ENCODE results near the gene METTL8.
A peak's percentile ranks its signal among the peaks of the same experiment; 100 is the strongest.
"Not testable (repeated sequence)": the region's sequence is repeated elsewhere in the genome, so short reads cannot be mapped to it uniquely, and the experiment has no call there.

The METTL8 gene

DNA sequence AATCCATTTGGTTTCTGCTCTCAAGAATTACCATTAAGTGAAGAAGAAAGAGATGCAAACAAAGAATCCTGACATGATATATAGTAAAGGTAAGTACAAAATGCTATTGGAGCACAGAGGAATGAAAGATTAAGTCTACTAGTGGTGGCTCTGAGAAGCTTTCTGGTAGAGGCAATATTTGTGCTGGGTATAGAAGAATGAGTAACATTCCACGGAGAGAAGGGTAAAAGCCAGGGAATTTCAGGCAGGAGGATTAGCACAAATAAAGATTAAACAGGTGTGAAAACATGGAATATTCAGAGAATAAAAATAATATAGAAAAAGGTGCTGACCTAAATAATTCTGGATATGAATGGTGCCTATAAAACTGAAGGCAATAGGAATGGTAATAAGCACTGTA is 31.8 kb downstream of the METTL8 start:
- no peak for DNase-seq (ENCODE audit: low spot score)

DNA sequence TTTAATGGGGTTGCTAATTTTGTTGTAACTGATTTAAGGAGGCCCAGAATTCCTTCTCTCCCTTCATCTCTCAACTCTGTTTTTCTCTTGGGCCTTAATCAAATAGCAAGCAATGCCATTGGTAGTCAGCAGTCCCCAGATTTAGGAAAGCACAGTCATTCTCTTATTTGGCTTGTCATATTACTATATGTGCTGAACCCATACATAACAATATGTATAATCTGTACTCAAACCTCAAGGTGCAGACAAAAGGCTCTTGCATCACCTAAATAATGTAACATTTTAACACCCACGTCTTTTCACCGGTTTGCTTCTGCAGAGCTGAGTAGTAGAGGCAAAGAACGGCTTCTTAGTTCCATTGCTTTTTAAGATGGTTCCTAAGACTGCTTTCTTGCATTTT is 33.4 kb downstream of the METTL8 start:
- no peak for DNase-seq (ENCODE audit: low spot score)

- no peak for DNase-seq (ENCODE audit: low spot score)
These were observed 34.5 kb downstream of the METTL8 start for GRCh38 chr2:171399292-171399691.

DNA sequence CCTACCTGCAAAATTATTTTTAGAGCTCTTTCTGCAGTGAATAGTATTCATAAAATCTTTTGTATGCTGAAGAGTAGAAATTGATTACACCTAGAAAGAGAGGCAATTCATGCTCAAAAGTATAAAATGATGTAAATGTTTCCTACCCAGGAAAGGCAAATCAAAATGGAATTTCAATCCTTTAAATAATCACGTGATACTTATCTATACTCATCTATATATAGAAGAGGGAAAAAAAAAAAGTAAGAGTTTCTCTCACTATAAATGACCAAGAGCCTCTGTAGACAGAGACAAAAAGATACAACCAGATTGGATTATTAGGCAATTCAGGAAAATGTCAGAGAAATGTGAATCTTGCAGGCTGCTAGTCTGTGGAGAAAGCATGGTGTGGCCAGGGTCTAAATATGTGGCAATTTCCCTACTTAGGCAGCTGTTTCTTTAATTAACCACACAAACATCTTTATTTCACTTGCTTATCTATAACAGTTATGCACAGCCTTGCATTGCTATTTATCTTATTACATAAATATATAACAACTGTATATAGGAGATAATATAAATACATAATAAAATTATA is 39.5 kb downstream of the METTL8 start:
- no peak for DNase-seq (ENCODE audit: low spot score)

DNA sequence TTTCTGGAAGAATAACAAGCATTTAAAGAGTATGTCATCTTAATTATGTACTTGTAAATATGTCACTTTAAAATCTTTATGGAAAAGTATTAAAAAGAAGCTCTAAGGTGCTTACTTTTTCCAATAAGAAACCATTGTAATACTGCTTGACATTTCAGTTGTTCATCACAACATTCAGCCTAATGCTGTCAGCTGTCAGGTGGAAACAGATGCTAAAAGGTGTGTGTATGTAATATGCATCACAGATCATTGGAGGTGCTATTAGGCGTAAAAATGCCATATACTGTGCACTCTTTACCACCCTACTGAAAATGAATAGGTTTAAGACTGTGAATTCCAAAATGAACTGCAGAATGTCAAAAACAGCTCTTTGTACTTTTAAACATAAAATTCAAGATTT is 40.3 kb downstream of the METTL8 start:
- DNase-seq (ENCODE audit: low spot score) = no peak

GRCh38 chr2:171391532-171391931 is 42.3 kb downstream of the METTL8 start:
- DNase-seq (ENCODE audit: low spot score) = no peak

- DNase-seq (ENCODE audit: low spot score) = no peak
These were observed 42.8 kb downstream of the METTL8 start for GRCh38 chr2:171390941-171391516.

DNA sequence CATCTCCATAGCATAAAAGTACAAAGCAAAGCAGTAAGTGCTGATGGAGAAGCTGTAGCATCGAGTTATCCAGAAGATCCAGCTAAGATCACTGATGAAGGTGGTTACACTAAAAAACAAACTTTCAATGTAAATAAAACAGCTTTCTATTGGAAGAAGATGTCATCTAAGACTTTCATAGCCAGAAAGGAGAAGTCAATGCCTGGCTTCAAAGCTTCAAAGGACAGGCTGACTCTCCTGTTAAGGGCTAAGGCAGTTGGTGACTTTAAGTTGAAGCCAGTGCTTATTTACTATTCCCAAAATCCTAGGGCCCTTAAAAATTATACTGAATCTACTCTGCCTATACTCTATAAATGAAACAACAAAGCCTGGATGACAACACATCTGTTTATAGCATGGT is 44.0 kb downstream of the METTL8 start:
- no peak for DNase-seq (ENCODE audit: low spot score)

DNA sequence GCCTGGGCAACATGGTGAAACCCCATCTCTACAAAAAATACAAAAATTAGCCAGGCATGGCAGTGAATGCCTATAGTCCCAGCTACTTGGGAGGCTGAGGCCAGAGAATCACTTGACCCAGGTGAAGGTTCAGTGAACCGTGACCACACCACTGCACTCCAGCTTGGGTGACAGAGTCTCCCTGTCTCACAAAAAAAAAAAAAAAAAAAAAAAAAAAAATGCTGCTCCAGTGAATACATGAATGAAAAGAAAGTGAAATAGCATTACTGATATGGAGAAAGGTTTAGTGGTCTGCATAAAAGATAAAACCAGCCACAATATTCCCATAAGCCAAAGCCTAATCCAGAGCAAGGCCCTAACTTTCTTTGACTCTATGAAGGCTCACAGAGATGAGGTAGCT is 44.5 kb downstream of the METTL8 start:
- DNase-seq (ENCODE audit: low spot score) = no peak

DNA sequence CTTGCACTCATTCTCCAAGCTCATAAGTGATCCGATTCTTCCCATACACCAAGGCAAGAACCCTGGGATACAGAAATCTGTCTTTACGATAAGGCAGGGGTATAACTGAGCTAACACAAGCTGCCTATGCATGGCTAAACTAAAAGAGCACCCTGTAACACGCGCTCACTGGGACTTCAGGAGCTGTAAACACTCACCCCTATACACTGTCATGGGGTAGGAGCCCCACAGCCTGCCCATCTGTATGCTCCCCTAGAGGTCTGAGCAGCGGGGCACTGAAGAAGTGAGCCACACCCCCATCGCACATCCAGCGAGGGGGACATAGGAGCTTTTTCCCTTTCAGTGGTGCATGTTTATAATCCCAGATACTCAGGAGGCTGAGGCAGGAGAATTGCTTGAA is 46.7 kb downstream of the METTL8 start:
- no peak for DNase-seq (ENCODE audit: low spot score)

GRCh38 chr2:171386627-171387026 is 47.2 kb downstream of the METTL8 start:
- no peak for DNase-seq (ENCODE audit: low spot score)

DNA sequence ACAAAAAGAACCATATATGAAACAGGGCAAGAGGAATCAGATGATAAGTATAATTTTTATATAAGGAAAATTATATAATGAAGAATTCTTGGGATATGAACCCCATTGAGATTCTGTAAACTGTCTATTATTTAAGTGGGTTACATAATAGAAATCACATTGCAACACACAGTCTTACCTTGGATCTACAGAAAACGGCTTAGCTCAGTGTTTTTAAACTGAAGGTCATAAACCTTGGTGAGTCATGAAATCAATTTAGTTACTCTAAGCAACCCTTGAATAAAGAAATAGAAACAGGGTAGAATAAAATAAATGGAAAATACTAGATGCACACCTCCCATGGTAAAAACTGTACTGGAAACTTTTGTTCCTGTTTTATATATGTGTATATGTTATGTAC is 50.7 kb downstream of the METTL8 start:
- DNase-seq (ENCODE audit: low spot score) = no peak

- DNase-seq (ENCODE audit: low spot score) = not testable (repeated sequence)
These were observed 51.6 kb downstream of the METTL8 start for GRCh38 chr2:171382175-171382574.

DNA sequence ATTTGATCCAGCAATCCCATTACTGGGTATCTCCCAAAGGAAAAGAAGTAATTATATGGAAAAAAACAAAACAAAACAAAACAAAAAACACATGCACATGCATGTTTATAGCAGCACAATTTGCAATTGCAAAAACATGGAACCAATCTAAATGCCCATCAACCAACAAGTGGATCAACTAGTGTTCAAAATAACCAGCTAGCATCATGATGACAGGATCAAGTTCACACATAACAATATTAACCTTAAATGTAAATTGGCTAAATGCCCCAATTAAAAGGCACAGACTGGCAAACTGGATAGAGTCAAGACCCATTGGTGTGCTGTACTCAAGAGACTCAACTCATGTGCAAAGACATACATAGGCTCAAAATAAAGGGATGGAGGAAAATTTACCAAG is 55.9 kb downstream of the METTL8 start:
- DNase-seq (ENCODE audit: low spot score) = not testable (repeated sequence)

- no peak for DNase-seq (ENCODE audit: low spot score)
These were observed 66.1 kb downstream of the METTL8 start for GRCh38 chr2:171367692-171368091.

DNA sequence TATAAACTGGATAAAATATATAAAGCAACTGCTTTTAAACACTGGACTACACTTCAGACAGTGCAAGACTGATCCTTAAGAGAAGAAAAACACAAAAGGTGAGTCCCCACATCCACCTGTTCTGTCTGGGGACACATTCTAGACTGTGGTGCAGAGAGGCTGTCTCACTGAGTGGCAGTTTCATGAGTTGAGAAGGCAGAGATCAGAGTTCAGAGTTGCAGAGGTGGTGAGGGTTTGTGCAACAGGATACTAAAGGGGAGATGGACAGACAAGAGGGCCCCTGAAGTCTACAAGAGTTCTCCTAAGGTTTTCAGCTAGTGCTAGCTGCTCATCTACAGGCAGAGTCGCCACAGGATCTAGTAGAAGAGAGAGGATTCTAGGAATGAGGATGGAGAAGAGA is 68.0 kb downstream of the METTL8 start:
- no peak for DNase-seq (ENCODE audit: low spot score)

GRCh38 chr2:171365232-171365631 is 68.6 kb downstream of the METTL8 start:
- no peak for DNase-seq (ENCODE audit: low spot score)

DNA sequence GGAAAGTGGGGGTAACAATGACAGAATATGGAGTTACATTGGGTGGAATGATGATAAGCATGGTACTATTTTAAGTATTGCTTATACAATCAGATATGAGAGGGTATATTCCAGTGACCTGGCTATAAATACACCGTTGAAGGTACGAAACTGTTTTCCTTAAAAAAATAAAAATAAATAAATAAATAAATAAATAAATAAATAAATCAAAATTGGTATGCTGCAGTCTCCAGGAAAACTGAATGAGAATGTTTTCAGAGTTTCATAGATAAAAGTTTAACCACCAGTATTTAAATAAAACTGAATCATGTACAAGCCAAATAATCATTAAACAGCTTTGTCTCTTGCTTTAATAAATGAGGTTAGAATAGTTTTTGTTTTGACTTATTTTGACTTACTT is 71.4 kb downstream of the METTL8 start:
- DNase-seq (ENCODE audit: low spot score) = no peak

DNA sequence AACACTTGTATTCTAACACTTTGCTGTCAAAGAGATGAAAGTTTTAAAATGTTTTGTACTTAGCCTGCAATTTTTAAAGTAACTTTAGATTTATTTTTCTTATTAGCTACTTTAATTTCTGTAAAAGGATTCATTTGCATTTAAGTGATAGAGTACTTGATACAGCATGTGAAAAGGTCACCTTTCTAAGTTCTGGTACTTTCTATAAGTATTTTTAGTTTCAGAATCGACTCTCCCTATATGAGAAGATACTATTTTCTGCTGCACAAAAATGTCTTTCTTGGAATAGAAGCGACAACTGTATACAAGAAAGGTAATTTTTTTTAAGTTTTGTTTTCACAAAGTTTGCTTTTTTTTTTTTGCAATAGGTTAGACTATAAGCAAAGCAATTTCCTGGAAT is 72.9 kb downstream of the METTL8 start:
- DNase-seq (ENCODE audit: low spot score) = no peak

DNA sequence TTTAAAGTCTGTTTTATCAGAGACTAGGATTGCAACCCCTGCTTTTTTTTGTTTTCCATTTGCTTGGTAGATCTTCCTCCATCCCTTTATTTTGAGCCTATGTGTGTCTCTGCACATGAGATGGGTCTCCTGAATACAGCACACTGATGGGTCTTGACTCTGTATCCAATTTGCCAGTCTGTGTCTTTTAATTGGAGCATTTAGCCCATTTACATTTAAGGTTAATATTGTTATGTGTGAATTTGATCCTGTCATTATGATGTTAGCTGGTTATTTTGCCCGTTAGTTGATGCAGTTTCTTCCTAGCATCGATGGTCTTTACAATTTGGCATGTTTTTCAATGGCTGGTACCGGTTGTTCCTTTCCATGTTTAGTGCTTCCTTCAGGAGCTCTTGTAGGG is 80.0 kb downstream of the METTL8 start:
- not testable (repeated sequence) for DNase-seq (ENCODE audit: low spot score)

GRCh38 chr2:171348056-171348455 is 85.7 kb downstream of the METTL8 start:
- DNase-seq (ENCODE audit: low spot score) = no peak

DNA sequence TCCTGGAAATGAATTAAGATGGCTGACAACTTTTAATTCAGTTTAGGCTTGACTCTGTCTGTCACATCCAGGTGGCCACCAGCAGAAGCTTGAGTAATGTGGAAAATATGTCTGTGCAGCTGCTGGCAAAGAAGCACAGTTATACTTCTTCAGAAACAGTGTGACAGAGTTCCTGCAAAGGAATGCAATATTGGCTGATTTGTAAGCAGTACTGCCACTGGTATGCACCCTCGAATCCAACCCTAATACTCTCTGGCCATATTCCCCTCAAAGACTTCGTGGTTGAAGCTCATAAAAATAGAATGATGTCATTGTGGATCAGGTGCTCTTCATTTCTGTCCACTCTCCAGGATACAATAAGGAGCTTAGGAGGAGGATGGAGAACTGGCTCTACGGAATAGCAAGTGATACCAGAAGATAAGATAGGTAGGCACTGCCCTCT is 86.2 kb downstream of the METTL8 start:
- DNase-seq (ENCODE audit: low spot score) = peak; percentile 74

DNA sequence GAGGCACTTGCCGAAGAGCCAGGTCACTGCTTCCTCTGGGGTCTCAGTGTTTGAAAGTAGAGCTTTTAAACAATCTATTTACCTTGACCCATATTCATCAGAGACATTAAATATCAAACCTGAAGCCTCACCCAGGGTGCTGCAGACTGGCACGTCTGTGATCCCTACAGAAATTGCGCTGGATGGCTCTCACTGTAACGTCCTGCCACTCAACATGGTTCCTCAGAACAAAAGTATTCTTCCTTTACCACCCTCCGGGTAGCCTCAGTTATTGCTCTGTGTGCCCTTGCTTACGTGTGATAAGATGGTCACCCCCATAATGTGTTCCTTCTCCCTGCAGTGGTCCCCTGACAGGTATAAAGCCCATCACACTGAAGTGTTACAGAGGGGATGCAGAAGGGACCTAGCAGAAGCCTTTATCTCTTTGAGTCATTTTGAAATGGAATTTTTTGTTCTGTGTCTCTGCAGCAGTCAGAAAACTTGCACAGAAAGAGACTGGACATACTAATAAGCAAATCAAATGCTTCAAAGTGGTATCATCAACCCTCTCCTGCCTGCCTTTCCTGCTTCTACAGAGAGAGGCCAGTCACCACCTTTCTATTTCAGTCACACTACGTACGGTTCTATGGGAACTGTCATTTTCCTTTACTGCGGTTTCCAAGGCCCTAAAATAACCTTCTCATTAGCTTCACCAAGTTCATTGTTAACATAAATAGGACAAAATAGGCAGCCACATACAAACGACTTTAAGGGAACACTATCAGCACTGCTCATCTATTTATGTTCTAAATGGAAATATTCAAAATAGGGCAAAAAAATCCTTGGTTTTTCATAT is 86.8 kb downstream of the METTL8 start:
- peak; percentile 9 for DNase-seq (ENCODE audit: low spot score)

Measured in AG08396 (cell line).